ENCODE data around the gene COMMD9. TPM values are rescaled to one million over a fixed set of nuclear protein-coding genes. Genes with fewer than 3 reads are reported as not detected.

The COMMD9 gene
- total and polyA plus RNA-seq, 3 experiments from 2014 or later: 63.6 to 76.1 (median 71.5) TPM

DNA sequence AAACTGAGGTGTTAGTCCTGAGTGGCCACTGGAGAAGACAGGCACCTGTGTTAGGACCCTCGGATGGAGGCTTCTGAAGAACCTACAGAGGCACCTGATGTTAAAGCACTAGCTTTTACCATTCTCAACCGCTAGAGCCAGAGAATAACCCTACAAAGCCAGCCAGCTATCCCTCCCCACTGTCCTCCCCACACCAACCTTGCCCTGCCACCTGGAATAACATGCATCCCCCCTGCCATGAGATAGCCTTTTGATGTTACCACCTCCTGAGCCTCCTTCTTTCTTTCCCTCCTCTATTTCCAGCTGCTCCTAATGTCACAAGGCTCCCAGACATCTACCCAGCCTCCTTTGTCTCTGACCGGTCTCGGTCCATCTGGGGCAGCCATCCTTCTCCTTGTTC is 28.1 kb downstream of the COMMD9 start:
- no peak for DNase-seq
- H3K27me3 Mint-ChIP-seq: peaks cover 27 to 55% of the 10 kb centered on the region in 2 donors
- POLR2A ChIA-PET: no interaction called here
- CTCF ChIA-PET: interaction anchor here (1.2 to 1.9 kb wide), 2 partner anchors 9 to 12 kb away, joined by 3 to 4 read pairs; no protein-coding TSS in a partner anchor
- Histone ChIP-seq H3K27ac (ENCODE audit: low read depth, low read length) (no peak overlapping the region), H3K4me3 (ENCODE audit: low read length) (no peak overlapping the region), H3K27me3 (ENCODE audit: insufficient read depth, low read length, poor library complexity, severe bottlenecking) (peaks cover 5% of the 10 kb centered on the region), H3K9me3 (ENCODE audit: low read length) (no peaks in the 10 kb centered on the region), H3K4me1 (ENCODE audit: insufficient read depth, low read length) (no peaks in the 10 kb centered on the region), H3K36me3 (ENCODE audit: insufficient read depth, low read length) (no peaks in the 10 kb centered on the region)
- no peaks in the 10 kb centered on the region for H3K36me3 Mint-ChIP-seq
- H3K4me3 Mint-ChIP-seq: no peak overlapping the region
- H3K9me3 Mint-ChIP-seq: no peaks in the 10 kb centered on the region
- no peak overlapping the region for H3K27ac Mint-ChIP-seq
- no peaks in the 10 kb centered on the region for H3K4me1 Mint-ChIP-seq

DNA sequence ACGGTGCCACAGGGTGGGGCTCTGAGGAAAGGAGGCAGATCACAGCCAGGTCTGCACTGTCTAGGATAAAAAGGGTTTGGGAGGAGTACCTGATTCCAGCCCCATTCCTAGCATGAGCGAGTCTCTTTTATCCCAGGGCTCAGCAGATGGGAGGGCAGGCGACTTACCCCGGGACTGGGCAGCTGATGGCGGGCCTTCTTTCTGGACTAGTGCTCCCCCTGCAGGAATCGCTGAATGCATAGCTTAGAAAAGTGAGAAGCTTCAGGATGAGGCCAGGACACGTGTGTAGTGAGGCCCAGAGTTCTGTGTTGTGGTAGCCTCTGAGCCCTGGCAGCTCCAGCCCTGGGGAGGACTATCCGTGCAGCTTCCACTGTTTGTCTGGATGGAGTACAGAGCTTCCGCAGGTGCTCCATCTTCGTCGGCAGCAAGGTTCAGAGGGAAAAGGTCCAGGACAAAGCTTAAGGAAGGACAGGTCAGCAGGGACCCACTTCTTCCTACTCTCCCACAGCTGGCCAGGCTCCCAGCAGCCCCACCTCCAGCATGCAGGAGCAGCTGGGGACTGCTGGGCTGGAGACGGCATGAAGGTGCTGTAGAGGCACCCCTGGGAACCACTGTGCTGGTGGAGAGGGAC is 30.4 kb downstream of the COMMD9 start:
- no peak for DNase-seq
- ChIA-PET CTCF (no interaction called here), POLR2A (no interaction called here)

DNA sequence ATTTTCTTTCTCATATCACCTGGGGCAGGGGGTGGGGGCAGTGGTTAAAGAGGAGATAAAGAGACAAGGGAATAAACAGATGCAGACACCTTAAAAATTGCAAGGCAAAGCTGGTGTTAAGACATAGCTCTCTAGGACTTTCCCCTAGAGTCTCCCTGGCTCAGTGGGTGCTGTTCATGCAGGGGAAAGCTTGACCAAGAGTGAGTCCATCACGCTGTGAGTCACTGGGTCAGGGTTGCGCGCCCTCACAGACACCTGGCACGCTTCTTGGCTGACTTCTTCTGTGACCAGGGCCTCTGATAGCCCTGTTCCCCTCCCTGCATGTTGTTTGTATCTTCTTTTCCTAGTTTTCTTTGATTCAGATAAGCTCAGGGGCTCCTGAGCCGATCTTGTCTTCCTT is 31.9 kb downstream of the COMMD9 start:
- Mint-ChIP-seq H3K27ac (no peak overlapping the region), H3K4me1 (no peaks in the 10 kb centered on the region), H3K9me3 (no peaks in the 10 kb centered on the region), H3K36me3 (no peaks in the 10 kb centered on the region), H3K4me3 (no peak overlapping the region), H3K27me3 (peaks cover 28 to 44% of the 10 kb centered on the region in 2 donors)
- ChIA-PET POLR2A (no interaction called here), CTCF (interaction anchor here (1.0 kb wide), 1 partner anchor 9 kb away, joined by 7 read pairs; no protein-coding TSS in a partner anchor)
- Histone ChIP-seq H3K4me1 (ENCODE audit: insufficient read depth, low read length) (no peaks in the 10 kb centered on the region), H3K27ac (ENCODE audit: low read depth, low read length) (no peak overlapping the region), H3K9me3 (ENCODE audit: low read length) (no peaks in the 10 kb centered on the region), H3K27me3 (ENCODE audit: insufficient read depth, low read length, poor library complexity, severe bottlenecking) (peaks cover 5% of the 10 kb centered on the region), H3K4me3 (ENCODE audit: low read length) (no peak overlapping the region), H3K36me3 (ENCODE audit: insufficient read depth, low read length) (no peaks in the 10 kb centered on the region)
- no peak for DNase-seq

More for the DNA sequence above, 30.4 kb downstream of the COMMD9 start:
- Mint-ChIP-seq H3K36me3 (no peaks in the 10 kb centered on the region), H3K4me3 (no peak overlapping the region), H3K4me1 (no peaks in the 10 kb centered on the region), H3K9me3 (no peaks in the 10 kb centered on the region), H3K27ac (no peak overlapping the region), H3K27me3 (peaks cover 25 to 50% of the 10 kb centered on the region in 2 donors)
- no peak overlapping the region for H3K4me3 ChIP-seq (ENCODE audit: low read length)
- H3K27ac ChIP-seq (ENCODE audit: low read depth, low read length): no peak overlapping the region
- no peaks in the 10 kb centered on the region for H3K36me3 ChIP-seq (ENCODE audit: insufficient read depth, low read length)
- peaks cover 5% of the 10 kb centered on the region for H3K27me3 ChIP-seq (ENCODE audit: insufficient read depth, low read length, poor library complexity, severe bottlenecking)
- H3K4me1 ChIP-seq (ENCODE audit: insufficient read depth, low read length): no peaks in the 10 kb centered on the region
- no peaks in the 10 kb centered on the region for H3K9me3 ChIP-seq (ENCODE audit: low read length)

DNA sequence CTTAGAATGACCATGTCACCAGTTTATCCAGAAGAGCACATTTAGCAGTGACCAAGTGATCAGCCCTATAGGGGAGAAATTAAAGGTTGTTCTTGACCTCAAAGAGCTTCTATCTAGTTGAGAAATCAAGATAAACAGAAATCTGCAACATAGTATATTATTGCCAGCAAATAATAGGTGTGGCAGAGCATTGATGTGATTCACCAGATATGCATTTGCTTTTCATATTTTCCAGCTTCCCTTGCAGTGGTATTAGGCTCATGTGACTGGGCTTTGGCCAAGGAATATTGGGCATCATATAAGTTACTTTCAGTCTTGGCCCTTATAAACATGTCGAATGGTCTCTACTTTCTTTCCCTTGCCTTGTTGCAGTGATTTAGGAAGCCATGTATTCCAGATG is 34.5 kb downstream of the COMMD9 start:
- DNase-seq: no peak
- no peaks in the 10 kb centered on the region for H3K9me3 Mint-ChIP-seq
- ChIA-PET CTCF (interaction anchor here (1.4 kb wide), 1 partner anchor 12 kb away, joined by 4 read pairs; no protein-coding TSS in a partner anchor), POLR2A (no interaction called here)
- no peak overlapping the region for H3K27ac Mint-ChIP-seq
- H3K27me3 ChIP-seq (ENCODE audit: insufficient read depth, low read length, poor library complexity, severe bottlenecking): peaks cover 8% of the 10 kb centered on the region
- H3K27me3 Mint-ChIP-seq: peaks cover 20 to 52% of the 10 kb centered on the region in 2 donors
- H3K4me1 Mint-ChIP-seq: no peaks in the 10 kb centered on the region
- H3K36me3 Mint-ChIP-seq: no peaks in the 10 kb centered on the region
- H3K9me3 ChIP-seq (ENCODE audit: low read length): no peaks in the 10 kb centered on the region
- H3K4me1 ChIP-seq (ENCODE audit: insufficient read depth, low read length): no peaks in the 10 kb centered on the region
- H3K36me3 ChIP-seq (ENCODE audit: insufficient read depth, low read length): no peaks in the 10 kb centered on the region
- no peak overlapping the region for H3K4me3 ChIP-seq (ENCODE audit: low read length)
- H3K4me3 Mint-ChIP-seq: no peak overlapping the region
- H3K27ac ChIP-seq (ENCODE audit: low read depth, low read length): no peak overlapping the region

DNA sequence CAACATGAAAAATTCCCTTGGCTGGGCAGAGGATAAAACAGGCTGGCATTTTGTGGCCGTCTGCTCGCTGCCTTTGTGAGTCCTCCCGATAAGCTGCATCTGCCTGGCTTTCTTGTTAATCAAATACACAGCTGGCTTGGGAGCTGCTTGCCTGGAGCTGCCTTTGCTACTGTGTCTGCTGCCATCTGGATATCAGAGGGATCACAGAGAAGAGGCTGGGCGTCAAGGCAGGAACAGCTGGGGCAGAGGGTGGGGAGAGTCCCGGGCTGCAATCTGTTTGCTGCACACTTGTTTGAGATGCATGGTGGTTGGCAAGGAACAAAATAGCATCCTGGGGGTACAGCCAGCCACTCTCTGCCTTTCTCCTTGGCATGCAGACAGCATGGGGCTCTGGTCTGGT is 36.0 kb downstream of the COMMD9 start:
- Histone ChIP-seq H3K27me3 (ENCODE audit: insufficient read depth, low read length, poor library complexity, severe bottlenecking) (peaks cover 8% of the 10 kb centered on the region), H3K9me3 (ENCODE audit: low read length) (no peaks in the 10 kb centered on the region), H3K4me1 (ENCODE audit: insufficient read depth, low read length) (no peaks in the 10 kb centered on the region), H3K27ac (ENCODE audit: low read depth, low read length) (no peak overlapping the region), H3K4me3 (ENCODE audit: low read length) (no peak overlapping the region), H3K36me3 (ENCODE audit: insufficient read depth, low read length) (no peaks in the 10 kb centered on the region)
- CTCF ChIA-PET: interaction anchor here (0.8 kb wide), 1 partner anchor 13 kb away, joined by 3 read pairs; no protein-coding TSS in a partner anchor
- POLR2A ChIA-PET: no interaction called here
- H3K4me3 Mint-ChIP-seq: no peak overlapping the region
- H3K36me3 Mint-ChIP-seq: no peaks in the 10 kb centered on the region
- no peaks in the 10 kb centered on the region for H3K9me3 Mint-ChIP-seq
- peaks cover 16 to 45% of the 10 kb centered on the region in 2 donors for H3K27me3 Mint-ChIP-seq
- no peak overlapping the region for H3K27ac Mint-ChIP-seq
- DNase-seq: no peak
- H3K4me1 Mint-ChIP-seq: no peaks in the 10 kb centered on the region

DNA sequence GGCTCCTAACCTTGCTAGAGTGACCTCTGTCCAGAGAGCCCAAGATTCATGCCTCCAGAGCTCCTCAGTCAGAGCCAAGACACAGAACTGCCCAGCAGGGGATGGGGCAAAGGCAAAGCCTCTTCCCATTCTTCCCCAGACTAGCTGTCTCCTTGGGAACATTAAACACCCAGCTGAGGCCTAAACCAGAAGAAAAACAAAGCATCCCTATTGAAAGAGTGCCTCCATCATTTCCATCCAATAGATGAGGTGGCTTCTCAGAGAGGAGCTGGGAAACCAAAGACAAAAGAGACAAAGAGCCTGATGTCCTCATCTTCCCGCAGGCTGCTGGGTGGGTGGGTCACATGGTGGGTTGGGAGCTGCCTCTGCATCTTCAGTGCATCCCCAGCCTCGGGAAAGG is 37.4 kb downstream of the COMMD9 start:
- Mint-ChIP-seq H3K27ac (no peak overlapping the region), H3K4me1 (no peaks in the 10 kb centered on the region), H3K9me3 (no peaks in the 10 kb centered on the region), H3K36me3 (no peaks in the 10 kb centered on the region), H3K27me3 (peaks cover 13 to 52% of the 10 kb centered on the region in 2 donors), H3K4me3 (no peak overlapping the region)
- Histone ChIP-seq H3K4me3 (ENCODE audit: low read length) (no peak overlapping the region), H3K27ac (ENCODE audit: low read depth, low read length) (no peak overlapping the region), H3K27me3 (ENCODE audit: insufficient read depth, low read length, poor library complexity, severe bottlenecking) (peaks cover 7% of the 10 kb centered on the region), H3K36me3 (ENCODE audit: insufficient read depth, low read length) (no peaks in the 10 kb centered on the region), H3K4me1 (ENCODE audit: insufficient read depth, low read length) (no peaks in the 10 kb centered on the region), H3K9me3 (ENCODE audit: low read length) (no peaks in the 10 kb centered on the region)
- ChIA-PET CTCF (interaction anchor here (1.6 kb wide), 1 partner anchor 9 kb away, joined by 4 read pairs; no protein-coding TSS in a partner anchor), POLR2A (no interaction called here)
- DNase-seq: no peak

DNA sequence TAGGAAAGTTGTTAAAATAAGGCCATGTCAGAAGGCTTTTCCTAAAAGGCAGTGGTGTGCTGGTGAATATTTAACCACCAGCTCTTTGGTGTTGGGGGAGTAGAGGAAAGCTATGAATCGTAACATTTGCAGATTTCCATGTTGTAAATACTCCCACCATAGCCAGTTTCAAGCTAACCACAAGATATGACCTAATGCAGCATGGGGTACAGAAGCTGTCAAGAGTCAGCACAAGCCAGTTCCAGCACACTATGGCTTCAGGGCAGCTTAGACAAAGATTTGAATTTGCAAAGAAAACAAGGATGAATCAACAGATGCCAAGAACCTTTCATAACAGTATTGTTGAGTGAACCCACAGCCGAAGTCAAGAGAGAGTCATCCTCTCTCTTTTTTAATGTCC is 40.0 kb downstream of the COMMD9 start:
- no peak overlapping the region for H3K4me3 Mint-ChIP-seq
- peaks cover 13 to 63% of the 10 kb centered on the region in 2 donors for H3K27me3 Mint-ChIP-seq
- no peak for DNase-seq
- peaks cover 3% of the 10 kb centered on the region for H3K27me3 ChIP-seq (ENCODE audit: insufficient read depth, low read length, poor library complexity, severe bottlenecking)
- H3K9me3 ChIP-seq (ENCODE audit: low read length): no peaks in the 10 kb centered on the region
- no peak overlapping the region for H3K27ac Mint-ChIP-seq
- ChIA-PET CTCF (no interaction called here), POLR2A (no interaction called here)
- H3K9me3 Mint-ChIP-seq: no peaks in the 10 kb centered on the region
- H3K36me3 ChIP-seq (ENCODE audit: insufficient read depth, low read length): no peaks in the 10 kb centered on the region
- no peaks in the 10 kb centered on the region for H3K36me3 Mint-ChIP-seq
- no peaks in the 10 kb centered on the region for H3K4me1 ChIP-seq (ENCODE audit: insufficient read depth, low read length)
- H3K4me1 Mint-ChIP-seq: no peaks in the 10 kb centered on the region
- no peak overlapping the region for H3K4me3 ChIP-seq (ENCODE audit: low read length)
- H3K27ac ChIP-seq (ENCODE audit: low read depth, low read length): no peak overlapping the region

DNA sequence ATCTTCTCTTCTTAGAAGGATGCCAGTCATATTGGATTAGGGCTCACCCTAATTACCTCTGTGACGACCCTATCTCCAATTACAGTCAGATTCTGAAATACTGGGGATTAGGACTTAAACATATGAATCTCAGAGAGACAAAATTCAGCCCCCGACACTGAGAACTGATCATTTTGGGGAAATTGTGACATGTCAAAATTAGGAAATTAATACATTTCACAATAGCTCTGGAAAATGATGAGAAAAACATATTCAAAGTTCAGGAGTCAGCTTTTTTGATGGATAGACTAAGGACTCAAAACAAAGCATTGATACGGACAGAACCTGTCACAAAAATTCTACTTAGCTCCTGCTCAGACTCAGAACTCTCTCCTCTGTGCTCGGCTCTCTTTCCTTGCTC is 40.8 kb downstream of the COMMD9 start:
- peaks cover 14 to 64% of the 10 kb centered on the region in 2 donors for H3K27me3 Mint-ChIP-seq
- Histone ChIP-seq H3K4me1 (ENCODE audit: insufficient read depth, low read length) (no peaks in the 10 kb centered on the region), H3K27ac (ENCODE audit: low read depth, low read length) (no peak overlapping the region), H3K4me3 (ENCODE audit: low read length) (no peak overlapping the region), H3K9me3 (ENCODE audit: low read length) (no peaks in the 10 kb centered on the region), H3K36me3 (ENCODE audit: insufficient read depth, low read length) (no peaks in the 10 kb centered on the region), H3K27me3 (ENCODE audit: insufficient read depth, low read length, poor library complexity, severe bottlenecking) (peaks cover 3% of the 10 kb centered on the region)
- H3K36me3 Mint-ChIP-seq: no peaks in the 10 kb centered on the region
- CTCF ChIA-PET: no interaction called here
- no peak overlapping the region for H3K27ac Mint-ChIP-seq
- POLR2A ChIA-PET: no interaction called here
- H3K4me1 Mint-ChIP-seq: no peaks in the 10 kb centered on the region
- H3K9me3 Mint-ChIP-seq: no peaks in the 10 kb centered on the region
- DNase-seq: no peak
- H3K4me3 Mint-ChIP-seq: no peak overlapping the region

All from CD8-positive, alpha-beta memory T cell (primary cell).